A549 (cell line): Measurements from ENCODE around the gene ANKRD62. TPM values are rescaled to one million over a fixed set of nuclear protein-coding genes. Genes with fewer than 3 reads are reported as not detected.
"Not testable (repeated sequence)": the region's sequence is repeated elsewhere in the genome, so short reads cannot be mapped to it uniquely, and the experiment has no call there.

ENCODE experiments used
- ATAC-seq, 2 experiments: fragments of 200-7000 bp in 1 of 2; fragments of >200 bp in 1 of 2; cut with Nextera tagmentation in 1 of 2; cut with Tn5 transposase in 1 of 2; 3 replicates each; pipeline versions ENCODE4 v1.8.0 to v1.9.1; 2018 to 2020; ENCODE audit warnings: mild to moderate bottlenecking in 1 of 2, moderate library complexity in 1 of 2
- CTCF ChIA-PET: fragments of 300-600 bp; sonication (Branson Sonifier 250); formaldehyde crosslinking; extraction: SDS; loops from one replicate; lab custom pipeline; 2021; ENCODE audit warnings: antibody characterized with exemption, inconsistent platforms; lab: Yijun Ruan, JAX
- POLR2A ChIA-PET: fragments of 350-600 bp; formaldehyde crosslinking; extraction: SDS; loops from one replicate; lab custom pipeline; 2021; ENCODE audit warnings: antibody characterized with exemption, inconsistent platforms; lab: Yijun Ruan, JAX
- DNase-seq, 2 experiments: peaks; one replicate each; pipeline versions ENCODE4 v3.0.0 to v3.0.0-alpha.2; 2011 to 2016; ENCODE audit warnings: low read depth in 1 of 2, low spot score in 1 of 2
- FAIRE-seq: peaks from 2 replicates; lab custom pipeline; 2011; peaks lifted over from hg19 to GRCh38; lab: Jason Lieb, UNC
- H3K27ac ChIP-seq, 2 experiments: fragments of >200 bp; sonication (Bioruptor Twin); formaldehyde crosslinking; 3 replicates each; pipeline ENCODE4 v1.5.1; 2016 to 2017
- H3K4me1 ChIP-seq: fragments of >200 bp; sonication (Bioruptor Twin); formaldehyde crosslinking; 3 replicates; pipeline ENCODE4 v1.6.1; 2016
- H3K4me2 ChIP-seq: fragments of >200 bp; sonication (Bioruptor Twin); formaldehyde crosslinking; 3 replicates; pipeline ENCODE4 v1.6.1; 2016
- H3K4me3 ChIP-seq: fragments of >200 bp; sonication (Bioruptor Twin); formaldehyde crosslinking; 3 replicates; pipeline ENCODE4 v1.5.1; 2016
- H3K9me3 ChIP-seq: fragments of >200 bp; sonication (Bioruptor Twin); formaldehyde crosslinking; 3 replicates; pipeline ENCODE4 v1.6.1; 2016
- CBX2 ChIP-seq: fragments of 200-600 bp; sonication (generic); IDR thresholded peaks from 2 replicates; pipeline ENCODE4 v1.6.1; 2016; ENCODE audit warnings: low read depth, mild to moderate bottlenecking, borderline replicate concordance
- CHD4 ChIP-seq: fragments of 200-600 bp; sonication (generic); IDR thresholded peaks from 2 replicates; pipeline ENCODE4 v1.6.1; 2016; ENCODE audit warnings: antibody characterized with exemption, mild to moderate bottlenecking, borderline replicate concordance
- EHMT2 ChIP-seq: fragments of 200-600 bp; sonication (generic); IDR thresholded peaks from 2 replicates; pipeline ENCODE4 v1.6.1; 2016; ENCODE audit warnings: antibody characterized with exemption, low read depth, mild to moderate bottlenecking, moderate library complexity
- FOSB ChIP-seq: fragments of 250-450 bp; sonication (Bioruptor Pico); IDR thresholded peaks from 2 replicates; pipeline ENCODE4 v1.5.0; 2020; ENCODE audit warnings: mild to moderate bottlenecking, moderate library complexity
- HDAC2 ChIP-seq: fragments of 200-600 bp; sonication (generic); IDR thresholded peaks from 2 replicates; pipeline ENCODE4 v1.6.1; 2016
- HOXA7 ChIP-seq: fragments of 250-450 bp; sonication (Bioruptor Pico); IDR thresholded peaks from 2 replicates; pipeline ENCODE4 v1.5.0; 2020; ENCODE audit warnings: mild to moderate bottlenecking, moderate library complexity
- JUN ChIP-seq, 2 experiments: fragments of >200 bp; sonication (Bioruptor Twin); formaldehyde crosslinking; IDR thresholded peaks; 2 replicates in 1 of 2; 3 replicates in 1 of 2; pipeline ENCODE4 v1.6.1; 2016 to 2017
- JUNB ChIP-seq: fragments of >200 bp; sonication (Bioruptor Twin); formaldehyde crosslinking; IDR thresholded peaks from 2 replicates; pipeline ENCODE4 v1.6.1; 2016
- NR3C1 ChIP-seq: fragments of >200 bp; sonication (Bioruptor Twin); formaldehyde crosslinking; IDR thresholded peaks from 3 replicates; pipeline ENCODE4 v1.6.1; 2017
- PHF8 ChIP-seq: fragments of 200-600 bp; sonication (generic); IDR thresholded peaks from 2 replicates; pipeline ENCODE4 v1.6.1; 2016; ENCODE audit warnings: low read depth, mild to moderate bottlenecking, antibody characterized with exemption, moderate library complexity, borderline replicate concordance
- POLR2AphosphoS2 ChIP-seq: conservative IDR thresholded peaks from 2 replicates; pipeline ENCODE4 v1.6.1; 2012; ENCODE audit warnings: low read length, improper control_type of control experiment, inconsistent platforms
- RAD21 ChIP-seq, 2 experiments: fragments of >200 bp in 1 of 2; sonication (Bioruptor Twin) in 1 of 2; formaldehyde crosslinking in 1 of 2; IDR thresholded peaks in 1 of 2; conservative IDR thresholded peaks in 1 of 2; 2 replicates in 1 of 2; 3 replicates in 1 of 2; pipeline ENCODE4 v1.6.1; 2012 to 2018; ENCODE audit warnings: inconsistent platforms in 1 of 2
- RARB ChIP-seq: fragments of 250-450 bp; sonication (Bioruptor Pico); IDR thresholded peaks from 2 replicates; pipeline ENCODE4 v1.8.0; 2021; ENCODE audit warnings: mild to moderate bottlenecking, moderate library complexity
- RCOR1 ChIP-seq: fragments of 150-350 bp; IDR thresholded peaks from 2 replicates; pipeline ENCODE4 v1.6.1; 2014; ENCODE audit warnings: antibody characterized with exemption, low read length, low read depth
- RFX5 ChIP-seq: fragments of 450-650 bp; IDR thresholded peaks from 2 replicates; pipeline ENCODE4 v1.7.1; 2014; ENCODE audit warnings: antibody characterized with exemption, mild to moderate bottlenecking, moderate library complexity
- SMC3 ChIP-seq: fragments of >200 bp; sonication (Bioruptor Twin); formaldehyde crosslinking; IDR thresholded peaks from 3 replicates; pipeline ENCODE4 v1.6.1; 2018; ENCODE audit warnings: inconsistent platforms
- SREBF2 ChIP-seq: fragments of 450-650 bp; IDR thresholded peaks from 2 replicates; pipeline ENCODE4 v1.6.1; 2014; ENCODE audit warnings: mild to moderate bottlenecking, moderate library complexity
- TP53 ChIP-seq: fragments of 250-450 bp; sonication (Bioruptor Pico); IDR thresholded peaks from 2 replicates; pipeline ENCODE4 v1.5.0; 2021; ENCODE audit warnings: mild to moderate bottlenecking, moderate library complexity
- ZC3H11A ChIP-seq: fragments of 450-650 bp; IDR thresholded peaks from 2 replicates; pipeline ENCODE4 v1.6.1; 2014; ENCODE audit warnings: antibody characterized with exemption, mild to moderate bottlenecking
- ZNF302 ChIP-seq: fragments of 250-450 bp; sonication (Bioruptor Pico); IDR thresholded peaks from 2 replicates; pipeline ENCODE4 v1.9.0; 2021; ENCODE audit warnings: inconsistent platforms, mild to moderate bottlenecking, moderate library complexity
- ZSCAN20 ChIP-seq: fragments of 250-450 bp; sonication (Bioruptor Pico); IDR thresholded peaks from 2 replicates; pipeline ENCODE4 v1.8.0; 2022; ENCODE audit warnings: mild to moderate bottlenecking, moderate library complexity
- WGBS: methylation state at CpG from one replicate; pipeline ENCODE4 v1.1.6; 2017; ENCODE audit errors: missing lambda C conversion rate; 5-methylcytosine and 5-hydroxymethylcytosine counted together
- polyA plus RNA-seq, 4 experiments: library from polyadenylated mRNA; depleted of rRNA in 3 of 4; stranded (reverse); fragments of >200 nt; fragmentation: RNase III in 1 of 4; extraction: RNeasy Plus Mini Kit Qiagen cat#74134 plus additional on column Dnase treatment in 1 of 4; gene quantifications; 2 replicates in 3 of 4; 3 replicates in 1 of 4; pipeline ENCODE4 v1.2.3, GENCODE V29; 2011 to 2017
- TF ChIP-seq, protein P1 (sequence below): IDR thresholded peaks from 2 replicates; pipeline ENCODE4 v1.6.1; 2012
- TF ChIP-seq, protein P2 (sequence below): fragments of 250-450 bp; sonication (Bioruptor Pico); IDR thresholded peaks from 2 replicates; pipeline ENCODE4 v1.5.0; 2020; ENCODE audit warnings: low read depth, mild to moderate bottlenecking, moderate library complexity
- TF ChIP-seq, protein P3 (sequence below): fragments of >200 bp; sonication (Bioruptor Twin); formaldehyde crosslinking; IDR thresholded peaks from 3 replicates; pipeline ENCODE4 v1.6.1; 2016
- TF ChIP-seq, protein P4 (sequence below): fragments of 150-350 bp; IDR thresholded peaks from 2 replicates; pipeline ENCODE4 v1.6.1; 2014; ENCODE audit warnings: low read depth, mild to moderate bottlenecking, low read length

The ANKRD62 gene
- polyA plus RNA-seq, 2 of the 4 experiments (the other 2 are of a cell fraction): not detected

DNA sequence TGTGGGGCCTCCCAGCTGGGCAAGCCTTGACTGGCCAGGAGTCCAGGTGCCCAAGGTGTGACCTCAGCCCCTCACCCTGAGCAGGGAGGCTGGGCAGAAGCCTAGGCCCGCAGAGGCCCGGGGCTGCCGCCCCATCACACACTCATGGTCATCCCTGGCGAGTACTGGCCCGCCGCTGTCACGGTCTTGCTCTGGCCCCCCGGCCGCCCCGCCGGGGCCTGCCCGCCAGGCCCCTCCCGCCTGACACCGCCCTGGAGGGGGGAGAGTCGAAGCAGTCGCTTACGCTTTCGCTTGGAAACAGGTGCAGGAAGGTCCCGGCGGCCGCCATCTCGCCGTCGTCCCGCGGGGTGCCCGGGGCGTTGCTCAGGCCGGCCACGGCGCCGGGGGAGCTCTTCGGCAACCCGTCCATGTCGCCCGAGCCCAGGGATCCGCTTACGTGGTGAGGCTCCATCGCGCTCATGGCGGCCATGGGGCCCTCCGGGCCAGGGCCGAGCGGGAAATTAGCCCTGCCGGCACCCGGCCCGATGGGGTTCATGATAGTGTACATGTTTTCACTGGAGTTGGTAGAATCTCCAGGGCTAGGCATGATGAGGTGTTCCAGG is 26.6 kb upstream of the ANKRD62 start:
- Histone ChIP-seq H3K4me1 (no peaks in the 10 kb centered on the region), H3K4me3 (no peak overlapping the region), H3K4me2 (no peak overlapping the region), H3K27ac (no peak overlapping the region), H3K9me3 (no peaks in the 10 kb centered on the region)
- ATAC-seq (no peak), DNase-seq (no peak), FAIRE-seq (no peak)
- TF ChIP-seq HOXA7 (CRISPR knock-in tag): no peak
- TF ChIP-seq JUN (IDR thresholded peaks at IDR 0.05): no peak
- no peak for TF ChIP-seq ZNF302
- TF ChIP-seq RARB (CRISPR knock-in tag): no peak
- TF ChIP-seq RAD21 (conservative IDR thresholded peaks at IDR 0.05 in 1 of 2, IDR thresholded peaks at IDR 0.05 in 1 of 2): no peak
- TF ChIP-seq, protein P1, sequence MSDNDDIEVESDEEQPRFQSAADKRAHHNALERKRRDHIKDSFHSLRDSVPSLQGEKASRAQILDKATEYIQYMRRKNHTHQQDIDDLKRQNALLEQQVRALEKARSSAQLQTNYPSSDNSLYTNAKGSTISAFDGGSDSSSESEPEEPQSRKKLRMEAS: no peak
- no peak for TF ChIP-seq HDAC2
- no peak for TF ChIP-seq TP53 (CRISPR knock-in tag)
- TF ChIP-seq CHD4: no peak
- no peak for TF ChIP-seq ZSCAN20 (CRISPR knock-in tag)
- TF ChIP-seq PHF8: no peak
- TF ChIP-seq CBX2: no peak
- TF ChIP-seq, protein P2, sequence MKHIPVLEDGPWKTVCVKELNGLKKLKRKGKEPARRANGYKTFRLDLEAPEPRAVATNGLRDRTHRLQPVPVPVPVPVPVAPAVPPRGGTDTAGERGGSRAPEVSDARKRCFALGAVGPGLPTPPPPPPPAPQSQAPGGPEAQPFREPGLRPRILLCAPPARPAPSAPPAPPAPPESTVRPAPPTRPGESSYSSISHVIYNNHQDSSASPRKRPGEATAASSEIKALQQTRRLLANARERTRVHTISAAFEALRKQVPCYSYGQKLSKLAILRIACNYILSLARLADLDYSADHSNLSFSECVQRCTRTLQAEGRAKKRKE (CRISPR knock-in tag): no peak
- TF ChIP-seq POLR2AphosphoS2: no peak
- no peak for TF ChIP-seq ZC3H11A
- ChIA-PET CTCF (interaction anchor here (1.4 kb wide), 1 partner anchor 28 kb away, joined by 4 read pairs; no protein-coding TSS in a partner anchor), POLR2A (no interaction called here)
- no CpG with 5 or more reads among the region's 47 CpGs for WGBS

DNA sequence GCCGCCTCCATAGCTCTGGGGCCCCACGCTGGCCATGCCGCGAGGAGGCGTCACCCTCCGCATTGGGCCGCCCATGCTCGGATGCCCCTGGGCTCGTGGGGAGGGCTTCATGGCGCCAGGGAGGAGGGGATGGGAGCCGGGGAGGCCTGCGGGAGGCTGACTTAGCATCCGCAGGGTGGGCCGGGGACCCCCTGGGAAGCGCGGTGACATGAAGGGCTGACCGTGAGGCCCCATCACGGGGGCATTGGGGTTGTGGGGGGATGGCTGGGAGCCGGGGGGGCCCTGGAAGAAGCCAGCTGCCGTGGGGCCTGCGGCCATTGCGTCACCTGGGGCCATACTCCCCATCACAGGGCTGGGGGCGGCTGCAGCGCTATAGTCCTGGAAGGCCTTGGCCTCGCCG is 26.0 kb upstream of the ANKRD62 start:
- DNase-seq (no peak), ATAC-seq (no peak), FAIRE-seq (no peak)
- 88% methylated on average over 3 of the region's 26 CpGs for WGBS
- CTCF ChIA-PET: no interaction called here
- Histone ChIP-seq H3K27ac (no peak overlapping the region), H3K4me2 (no peak overlapping the region), H3K4me3 (no peak overlapping the region), H3K4me1 (no peaks in the 10 kb centered on the region), H3K9me3 (no peaks in the 10 kb centered on the region)
- POLR2A ChIA-PET: no interaction called here
- TF ChIP-seq FOSB (CRISPR knock-in tag) (no peak), SREBF2 (no peak), SMC3 (no peak), EHMT2 (no peak), JUNB (no peak), RFX5 (no peak), RCOR1 (no peak), JUN (IDR thresholded peaks at IDR 0.05) (no peak), NR3C1 (no peak), RAD21 (conservative IDR thresholded peaks at IDR 0.05 in 1 of 2, IDR thresholded peaks at IDR 0.05 in 1 of 2) (no peak), HDAC2 (no peak)
- TF ChIP-seq, protein P3, sequence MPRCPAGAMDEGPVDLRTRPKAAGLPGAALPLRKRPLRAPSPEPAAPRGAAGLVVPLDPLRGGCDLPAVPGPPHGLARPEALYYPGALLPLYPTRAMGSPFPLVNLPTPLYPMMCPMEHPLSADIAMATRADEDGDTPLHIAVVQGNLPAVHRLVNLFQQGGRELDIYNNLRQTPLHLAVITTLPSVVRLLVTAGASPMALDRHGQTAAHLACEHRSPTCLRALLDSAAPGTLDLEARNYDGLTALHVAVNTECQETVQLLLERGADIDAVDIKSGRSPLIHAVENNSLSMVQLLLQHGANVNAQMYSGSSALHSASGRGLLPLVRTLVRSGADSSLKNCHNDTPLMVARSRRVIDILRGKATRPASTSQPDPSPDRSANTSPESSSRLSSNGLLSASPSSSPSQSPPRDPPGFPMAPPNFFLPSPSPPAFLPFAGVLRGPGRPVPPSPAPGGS: no peak
- TF ChIP-seq, protein P4, sequence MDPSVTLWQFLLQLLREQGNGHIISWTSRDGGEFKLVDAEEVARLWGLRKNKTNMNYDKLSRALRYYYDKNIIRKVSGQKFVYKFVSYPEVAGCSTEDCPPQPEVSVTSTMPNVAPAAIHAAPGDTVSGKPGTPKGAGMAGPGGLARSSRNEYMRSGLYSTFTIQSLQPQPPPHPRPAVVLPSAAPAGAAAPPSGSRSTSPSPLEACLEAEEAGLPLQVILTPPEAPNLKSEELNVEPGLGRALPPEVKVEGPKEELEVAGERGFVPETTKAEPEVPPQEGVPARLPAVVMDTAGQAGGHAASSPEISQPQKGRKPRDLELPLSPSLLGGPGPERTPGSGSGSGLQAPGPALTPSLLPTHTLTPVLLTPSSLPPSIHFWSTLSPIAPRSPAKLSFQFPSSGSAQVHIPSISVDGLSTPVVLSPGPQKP: no peak

DNA sequence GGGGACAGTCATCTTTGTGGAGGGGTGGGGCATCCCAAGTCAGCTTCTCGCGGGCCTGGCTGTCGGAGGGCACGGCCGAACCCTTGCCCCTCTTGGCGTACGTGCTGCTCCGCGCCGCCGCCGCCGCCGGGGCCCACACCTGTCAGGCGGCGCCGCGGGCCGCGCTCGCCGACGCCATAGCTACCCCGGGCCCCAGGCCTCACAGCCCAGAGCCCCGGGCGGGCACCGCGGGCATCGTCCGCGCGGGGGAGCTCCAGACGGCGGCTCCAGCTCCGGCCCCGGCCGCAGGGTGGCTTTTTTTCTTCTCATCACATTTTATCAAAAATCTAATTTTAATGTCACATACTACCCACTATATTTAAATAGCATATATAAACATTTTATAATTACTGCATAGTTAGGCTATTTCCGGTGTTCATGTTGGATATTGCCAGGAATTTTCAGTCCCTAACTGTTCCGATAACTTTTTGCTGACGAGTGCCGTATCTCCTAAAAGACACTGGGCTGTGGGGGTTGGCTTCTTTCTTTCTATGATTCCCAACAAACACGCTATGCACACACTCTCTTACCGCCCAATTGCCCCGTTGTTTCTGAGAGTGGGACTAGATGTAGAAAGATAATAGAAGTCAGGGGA is 25.2 kb upstream of the ANKRD62 start:
- H3K4me2 ChIP-seq, POLR2A ChIA-PET, H3K4me1 ChIP-seq, DNase-seq, CTCF ChIA-PET, ATAC-seq, H3K4me3 ChIP-seq, H3K27ac ChIP-seq, H3K9me3 ChIP-seq, FAIRE-seq: not testable (repeated sequence)
- 93% methylated on average over 44 of the region's 44 CpGs for WGBS
